A673 (cell line): ENCODE results near the gene ELL2. TPM values are rescaled to one million over a fixed set of nuclear protein-coding genes. Genes with fewer than 3 reads are reported as not detected.

Source experiments
- BruUV-seq: library from RNA; stranded (reverse); fragments of 400-500 nt; replicated peaks from 2 replicates; lab custom pipeline; 2021; lab: Mats Ljungman, UMichigan
- CTCF ChIA-PET: fragments of 300-600 bp; sonication (Branson Sonifier 250); formaldehyde crosslinking; loops from one replicate; lab custom pipeline; 2022; ENCODE audit warnings: antibody characterized with exemption; lab: Charles Lee
- POLR2A ChIA-PET: fragments of 300-600 bp; sonication (Branson Sonifier 250); formaldehyde crosslinking; loops from one replicate; lab custom pipeline; 2022; ENCODE audit warnings: antibody characterized with exemption; ENCODE audit not compliant: low non-redundant PET; lab: Charles Lee
- DNase-seq: peaks from one replicate; pipeline ENCODE4 v3.0.0-alpha.2; 2015; ENCODE audit warnings: low spot score
- H3K27ac ChIP-seq: fragments of 200-600 bp; sonication (generic); 2 replicates; pipeline ENCODE4 v1.5.1; 2016; ENCODE audit warnings: mixed run types, low read depth, mild to moderate bottlenecking, mixed read lengths, antibody characterized with exemption, low read length; ENCODE audit not compliant: poor library complexity, severe bottlenecking
- H3K27me3 ChIP-seq: fragments of 200-600 bp; sonication (generic); replicated peaks from 2 replicates; pipeline ENCODE4 v1.6.1; 2017; ENCODE audit warnings: mixed run types, low read depth, mild to moderate bottlenecking, mixed read lengths, antibody characterized with exemption, low read length; ENCODE audit not compliant: insufficient read depth, poor library complexity
- H3K36me3 ChIP-seq: fragments of 200-600 bp; sonication (generic); 2 replicates; pipeline ENCODE4 v1.6.1; 2016; ENCODE audit warnings: mixed run types, mild to moderate bottlenecking, mixed read lengths, antibody characterized with exemption, low read length; ENCODE audit not compliant: insufficient read depth, poor library complexity, severe bottlenecking
- H3K4me1 ChIP-seq: fragments of 200-600 bp; sonication (generic); 2 replicates; pipeline ENCODE4 v1.6.1; 2017; ENCODE audit warnings: mixed run types, mild to moderate bottlenecking, mixed read lengths, antibody characterized with exemption, low read length; ENCODE audit not compliant: insufficient read depth, poor library complexity, severe bottlenecking
- H3K4me3 ChIP-seq: fragments of 200-600 bp; sonication (generic); 2 replicates; pipeline ENCODE4 v1.5.1; 2016; ENCODE audit warnings: low read depth, mixed run types, mild to moderate bottlenecking, mixed read lengths, low read length; ENCODE audit not compliant: poor library complexity, severe bottlenecking
- H3K9me3 ChIP-seq: fragments of 200-600 bp; sonication (generic); 2 replicates; pipeline ENCODE4 v1.6.1; 2016; ENCODE audit warnings: mixed run types, low read depth, mild to moderate bottlenecking, mixed read lengths, antibody characterized with exemption, low read length; ENCODE audit not compliant: poor library complexity, severe bottlenecking
- EZH2 ChIP-seq: fragments of 200-600 bp; sonication (generic); IDR thresholded peaks from 2 replicates; pipeline ENCODE4 v1.6.1; 2017; ENCODE audit warnings: borderline replicate concordance, low read depth, mild to moderate bottlenecking, mixed read lengths, antibody characterized with exemption, low read length; ENCODE audit not compliant: poor library complexity, severe bottlenecking
- intact Hi-C: fragments of 100-400 bp; cut with micrococcal nuclease; formaldehyde crosslinking; loops from one replicate; pipeline ENCODE4 v1.10.0; 2022; ENCODE audit not compliant: unreplicated experiment
- total RNA-seq: library from RNA; stranded (reverse); gene quantifications from 2 replicates; pipeline ENCODE4 v1.2.3, GENCODE V29; 2021
- TF ChIP-seq, protein P1 (sequence below): fragments of 300-800, 200-600 bp; sonication (generic); conservative IDR thresholded peaks from 2 replicates; pipeline ENCODE4 v1.5.1; 2017; ENCODE audit warnings: low read depth, mild to moderate bottlenecking, antibody characterized with exemption, low read length, moderate library complexity, mixed read lengths

ELL2 gene
- total RNA-seq, 1 experiment from 2014 or later, result 12.0 TPM

DNA sequence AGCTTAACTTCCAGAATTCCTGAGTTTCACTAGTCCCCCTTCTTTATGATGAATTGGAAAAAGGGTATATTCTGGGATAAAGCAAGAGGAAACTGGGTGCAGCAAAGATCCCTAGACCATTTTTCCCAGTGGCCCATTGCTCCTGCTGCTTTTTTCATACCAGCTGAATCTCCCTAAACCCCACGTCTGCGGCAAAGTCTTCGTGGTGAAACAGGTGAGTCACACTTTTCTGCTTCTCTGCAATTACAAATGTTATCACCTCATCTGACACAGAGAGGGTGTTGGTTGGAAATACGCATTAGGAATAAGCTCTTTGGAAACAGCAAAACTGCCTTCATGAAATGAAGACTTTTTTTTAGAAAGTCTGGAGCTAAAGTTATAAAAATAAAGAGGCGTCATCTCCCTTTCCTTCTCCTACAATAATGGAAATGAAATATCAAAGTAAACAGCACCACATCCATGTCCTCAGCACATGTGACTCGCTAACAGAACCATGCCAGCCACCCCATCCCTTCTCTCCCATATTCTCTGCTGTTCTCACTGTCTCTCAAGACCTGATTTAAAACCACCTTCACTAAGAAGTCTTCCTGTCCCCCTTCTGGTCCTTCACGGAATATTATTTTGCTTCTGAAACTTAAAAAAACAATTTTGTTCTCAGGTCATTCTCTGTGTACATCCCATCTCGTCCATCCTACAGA is 99.6 kb downstream of the ELL2 start:
- peaks cover 18% of the 10 kb centered on the region for H3K4me1 ChIP-seq
- no peak overlapping the region for H3K4me3 ChIP-seq
- no peaks in the 10 kb centered on the region for H3K9me3 ChIP-seq
- no peaks in the 10 kb centered on the region for H3K36me3 ChIP-seq
- no peak overlapping the region for H3K27ac ChIP-seq
- DNase-seq, result no peak
- TF ChIP-seq, protein P1, sequence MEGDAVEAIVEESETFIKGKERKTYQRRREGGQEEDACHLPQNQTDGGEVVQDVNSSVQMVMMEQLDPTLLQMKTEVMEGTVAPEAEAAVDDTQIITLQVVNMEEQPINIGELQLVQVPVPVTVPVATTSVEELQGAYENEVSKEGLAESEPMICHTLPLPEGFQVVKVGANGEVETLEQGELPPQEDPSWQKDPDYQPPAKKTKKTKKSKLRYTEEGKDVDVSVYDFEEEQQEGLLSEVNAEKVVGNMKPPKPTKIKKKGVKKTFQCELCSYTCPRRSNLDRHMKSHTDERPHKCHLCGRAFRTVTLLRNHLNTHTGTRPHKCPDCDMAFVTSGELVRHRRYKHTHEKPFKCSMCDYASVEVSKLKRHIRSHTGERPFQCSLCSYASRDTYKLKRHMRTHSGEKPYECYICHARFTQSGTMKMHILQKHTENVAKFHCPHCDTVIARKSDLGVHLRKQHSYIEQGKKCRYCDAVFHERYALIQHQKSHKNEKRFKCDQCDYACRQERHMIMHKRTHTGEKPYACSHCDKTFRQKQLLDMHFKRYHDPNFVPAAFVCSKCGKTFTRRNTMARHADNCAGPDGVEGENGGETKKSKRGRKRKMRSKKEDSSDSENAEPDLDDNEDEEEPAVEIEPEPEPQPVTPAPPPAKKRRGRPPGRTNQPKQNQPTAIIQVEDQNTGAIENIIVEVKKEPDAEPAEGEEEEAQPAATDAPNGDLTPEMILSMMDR, result no peak
- TF ChIP-seq EZH2, result no peak
- intact Hi-C loops, result loop anchor here (5.0 kb wide), 1 partner anchor 100 kb away; the partner anchor contains the start of gene ELL2
- ChIA-PET CTCF (no interaction called here), POLR2A (no interaction called here)
- BruUV-seq, result no TSS peak
- no peaks in the 10 kb centered on the region for H3K27me3 ChIP-seq

GRCh38 chr5:95861221-95861863 is 100.3 kb downstream of the ELL2 start:
- Histone ChIP-seq H3K36me3 (no peaks in the 10 kb centered on the region), H3K4me3 (no peak overlapping the region), H3K4me1 (peaks cover 18% of the 10 kb centered on the region), H3K9me3 (no peaks in the 10 kb centered on the region), H3K27me3 (no peaks in the 10 kb centered on the region), H3K27ac (no peak overlapping the region)
- intact Hi-C loops, result loop anchor here (5.0 kb wide), 1 partner anchor 101 kb away; the partner anchor contains the start of gene ELL2
- peak; percentile 59 for DNase-seq
- no TSS peak for BruUV-seq
- TF ChIP-seq, protein P1, result no peak
- no peak for TF ChIP-seq EZH2
- ChIA-PET CTCF (no interaction called here), POLR2A (no interaction called here)

- intact Hi-C loops, result loop anchor here (5.0 kb wide), 2 partner anchors 103 to 743 kb away; partner anchors contain the start of gene ELL2
- no peaks in the 10 kb centered on the region for H3K9me3 ChIP-seq
- peaks cover 18% of the 10 kb centered on the region for H3K4me1 ChIP-seq
- CTCF ChIA-PET, result interaction anchor here (0.6 to 2.0 kb wide), 2 partner anchors 476 to 825 kb away, joined by 3 to 10 read pairs; no protein-coding TSS in a partner anchor
- BruUV-seq, result no TSS peak
- H3K27me3 ChIP-seq, result no peaks in the 10 kb centered on the region
- H3K27ac ChIP-seq, result no peak overlapping the region
- no peak for TF ChIP-seq EZH2
- TF ChIP-seq, protein P1, result no peak
- H3K36me3 ChIP-seq, result no peaks in the 10 kb centered on the region
- POLR2A ChIA-PET, result no interaction called here
- H3K4me3 ChIP-seq, result no peak overlapping the region
- no peak for DNase-seq
These were observed 102.0 kb downstream of the ELL2 start for GRCh38 chr5:95859661-95860060.
